Measurements from ENCODE around the gene ZNF646.

The ZNF646 gene, protein sequence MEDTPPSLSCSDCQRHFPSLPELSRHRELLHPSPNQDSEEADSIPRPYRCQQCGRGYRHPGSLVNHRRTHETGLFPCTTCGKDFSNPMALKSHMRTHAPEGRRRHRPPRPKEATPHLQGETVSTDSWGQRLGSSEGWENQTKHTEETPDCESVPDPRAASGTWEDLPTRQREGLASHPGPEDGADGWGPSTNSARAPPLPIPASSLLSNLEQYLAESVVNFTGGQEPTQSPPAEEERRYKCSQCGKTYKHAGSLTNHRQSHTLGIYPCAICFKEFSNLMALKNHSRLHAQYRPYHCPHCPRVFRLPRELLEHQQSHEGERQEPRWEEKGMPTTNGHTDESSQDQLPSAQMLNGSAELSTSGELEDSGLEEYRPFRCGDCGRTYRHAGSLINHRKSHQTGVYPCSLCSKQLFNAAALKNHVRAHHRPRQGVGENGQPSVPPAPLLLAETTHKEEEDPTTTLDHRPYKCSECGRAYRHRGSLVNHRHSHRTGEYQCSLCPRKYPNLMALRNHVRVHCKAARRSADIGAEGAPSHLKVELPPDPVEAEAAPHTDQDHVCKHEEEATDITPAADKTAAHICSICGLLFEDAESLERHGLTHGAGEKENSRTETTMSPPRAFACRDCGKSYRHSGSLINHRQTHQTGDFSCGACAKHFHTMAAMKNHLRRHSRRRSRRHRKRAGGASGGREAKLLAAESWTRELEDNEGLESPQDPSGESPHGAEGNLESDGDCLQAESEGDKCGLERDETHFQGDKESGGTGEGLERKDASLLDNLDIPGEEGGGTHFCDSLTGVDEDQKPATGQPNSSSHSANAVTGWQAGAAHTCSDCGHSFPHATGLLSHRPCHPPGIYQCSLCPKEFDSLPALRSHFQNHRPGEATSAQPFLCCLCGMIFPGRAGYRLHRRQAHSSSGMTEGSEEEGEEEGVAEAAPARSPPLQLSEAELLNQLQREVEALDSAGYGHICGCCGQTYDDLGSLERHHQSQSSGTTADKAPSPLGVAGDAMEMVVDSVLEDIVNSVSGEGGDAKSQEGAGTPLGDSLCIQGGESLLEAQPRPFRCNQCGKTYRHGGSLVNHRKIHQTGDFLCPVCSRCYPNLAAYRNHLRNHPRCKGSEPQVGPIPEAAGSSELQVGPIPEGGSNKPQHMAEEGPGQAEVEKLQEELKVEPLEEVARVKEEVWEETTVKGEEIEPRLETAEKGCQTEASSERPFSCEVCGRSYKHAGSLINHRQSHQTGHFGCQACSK (N-terminal part only)

DNA sequence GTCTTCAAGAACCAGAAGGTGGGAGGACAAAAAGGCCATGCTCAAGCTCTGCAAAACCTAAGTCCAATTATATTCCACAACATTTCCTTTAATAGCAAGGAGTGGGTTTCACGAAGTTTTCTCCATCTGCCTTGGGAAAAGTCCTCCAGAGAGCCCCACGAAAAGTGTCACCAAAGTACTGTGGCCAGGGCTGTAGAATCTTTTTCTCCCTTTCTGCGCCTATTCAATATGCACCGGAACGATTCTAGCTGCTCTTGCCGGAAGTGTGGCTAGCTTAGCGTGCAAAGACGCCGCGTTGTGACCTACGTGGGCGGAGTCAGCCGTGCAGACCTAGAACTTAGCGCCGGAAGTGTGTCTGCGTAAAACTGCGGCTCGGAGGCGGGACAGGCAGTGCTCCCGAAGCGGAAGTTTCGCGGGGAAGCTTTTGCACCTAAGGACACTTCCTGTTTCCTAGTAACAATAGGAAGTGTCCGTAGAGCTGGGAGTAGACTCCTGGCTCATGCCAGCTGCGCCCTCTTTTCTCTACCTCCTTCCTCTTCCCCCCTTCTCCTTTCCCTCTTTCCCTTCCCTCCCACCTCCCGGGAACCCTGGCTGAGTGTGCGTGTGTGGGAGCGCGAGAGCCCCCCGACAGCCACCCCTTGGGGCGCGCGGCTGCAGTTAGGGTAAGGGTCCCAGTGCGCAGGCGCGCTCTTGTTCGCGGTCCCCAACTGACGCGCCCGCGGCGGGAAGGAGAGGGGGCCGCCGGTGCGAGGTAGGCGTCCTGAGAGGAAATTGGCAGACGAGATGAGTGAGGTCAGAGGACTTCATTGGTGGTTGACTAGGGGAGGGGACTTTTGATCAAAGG is at the start of gene ZNF646, which contains the start of gene ZNF668:
ZNF646 (plus strand) TSS at position 453 of the 844 bp plus-strand sequence. CDS start 1,903 bp downstream, outside the sequence.
ZNF668 (minus strand) TSS at position 271 of the 844 bp plus-strand sequence. CDS start 9,781 bp downstream, outside the sequence.
- DNase-seq, result peak; percentile 99

GRCh38 chr16:31025339-31025738 is 48.9 kb upstream of the ZNF646 start:
- no peak for DNase-seq

- DNase-seq, result no peak
These were observed 45.0 kb upstream of the ZNF646 start for GRCh38 chr16:31029272-31029671.

DNA sequence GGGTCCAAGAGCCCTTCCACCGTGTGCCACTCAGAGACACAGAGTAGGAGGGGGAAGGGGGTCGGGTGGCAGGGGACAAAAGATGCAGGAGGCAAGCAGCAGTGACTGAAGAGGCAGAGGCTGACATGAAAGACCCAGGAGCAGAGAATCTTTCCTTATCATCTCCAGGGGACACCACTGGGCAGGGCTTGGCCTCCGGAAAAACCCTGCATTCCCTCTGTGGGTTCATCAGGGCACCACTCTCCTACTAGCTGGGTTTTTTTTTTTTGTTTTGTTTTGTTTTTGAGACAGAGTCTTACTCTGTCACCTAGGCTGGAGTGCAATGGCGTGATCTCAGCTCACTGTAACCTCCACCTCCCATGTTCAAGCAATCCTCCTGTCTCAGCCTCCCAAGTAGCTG is 42.9 kb upstream of the ZNF646 start:
- DNase-seq, result no peak

- DNase-seq, result peak; percentile 97
These were observed 41.2 kb upstream of the ZNF646 start, which contains the start of gene STX4 for GRCh38 chr16:31032736-31033708. TSS of gene STX4 (plus strand) at chr16:31033558. CDS start at chr16:31033806, 248 bp downstream.

DNA sequence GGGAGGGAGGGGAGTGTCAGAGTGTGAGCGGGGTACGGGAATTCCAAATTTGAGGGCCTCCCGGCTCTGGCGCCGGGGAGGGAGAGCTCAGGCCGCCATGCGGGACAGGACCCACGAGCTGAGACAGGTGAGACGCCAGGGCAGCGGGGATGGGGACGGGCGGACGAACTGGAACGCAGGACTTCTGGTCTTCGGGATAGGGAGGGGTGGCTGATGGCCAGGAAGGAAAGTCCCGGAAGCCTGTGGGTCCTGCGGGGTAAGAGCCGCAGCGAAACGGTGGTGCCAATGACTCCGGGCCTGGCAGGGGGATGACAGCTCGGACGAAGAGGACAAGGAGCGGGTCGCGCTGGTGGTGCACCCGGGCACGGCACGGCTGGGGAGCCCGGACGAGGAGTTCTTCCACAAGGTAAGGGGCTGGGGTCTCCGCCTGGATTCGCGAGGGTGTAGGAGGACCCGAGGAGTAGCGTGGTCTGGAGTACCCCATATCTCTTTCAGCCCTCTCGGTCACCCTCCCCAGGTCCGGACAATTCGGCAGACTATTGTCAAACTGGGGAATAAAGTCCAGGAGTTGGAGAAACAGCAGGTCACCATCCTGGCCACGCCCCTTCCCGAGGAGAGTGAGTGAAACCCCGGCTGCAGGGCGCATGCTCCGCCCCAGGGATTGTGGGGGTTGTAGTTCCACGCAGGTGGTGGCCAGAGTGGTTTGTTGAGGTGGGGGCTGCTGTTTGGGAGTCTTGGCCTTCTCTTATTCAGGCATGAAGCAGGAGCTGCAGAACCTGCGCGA is 40.3 kb upstream of the ZNF646 start:
- peak; percentile 81 for DNase-seq

DNA sequence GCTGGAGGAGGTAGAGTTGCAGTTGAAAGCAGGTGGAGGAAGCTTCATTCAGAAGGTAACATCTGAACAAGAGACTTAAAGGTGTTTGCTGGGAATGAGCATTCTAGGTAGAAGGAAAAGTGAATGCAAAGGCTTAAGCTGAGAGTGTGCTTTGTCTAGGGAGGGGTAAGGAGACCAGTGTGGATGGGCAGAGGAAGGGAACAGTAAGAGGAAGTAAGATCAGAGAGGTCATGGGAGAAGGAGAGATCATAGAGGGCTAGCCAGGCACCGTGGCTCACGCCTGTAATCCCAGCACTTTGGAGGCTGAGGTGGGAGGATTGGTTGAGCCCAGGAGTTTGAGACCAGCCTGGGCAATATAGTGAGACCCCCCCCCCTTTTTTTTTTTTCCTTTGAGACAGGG is 37.5 kb upstream of the ZNF646 start:
- DNase-seq, result no peak

- DNase-seq, result no peak
These were observed 35.2 kb upstream of the ZNF646 start for GRCh38 chr16:31038993-31039392.

DNA sequence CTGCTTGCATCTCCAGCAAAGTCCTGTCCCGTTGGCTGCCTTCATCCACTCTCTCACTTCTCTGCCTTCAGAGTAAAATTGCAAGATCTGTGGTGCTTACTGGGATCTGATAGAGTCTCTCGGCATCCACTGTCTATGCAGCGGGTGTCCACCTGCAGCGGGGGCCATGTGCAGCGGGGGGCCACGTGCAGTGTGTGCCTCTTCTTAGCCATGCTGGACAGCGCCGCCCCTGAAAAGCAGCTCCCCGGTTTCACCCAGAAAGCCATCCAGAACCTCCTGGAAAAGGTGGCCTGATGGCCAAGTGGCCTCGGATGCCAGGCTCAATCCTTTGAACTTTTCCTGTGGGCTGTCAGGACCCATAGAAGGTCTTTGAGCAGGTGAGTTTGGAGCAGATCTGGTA is 31.4 kb upstream of the ZNF646 start:
- no peak for DNase-seq

DNA sequence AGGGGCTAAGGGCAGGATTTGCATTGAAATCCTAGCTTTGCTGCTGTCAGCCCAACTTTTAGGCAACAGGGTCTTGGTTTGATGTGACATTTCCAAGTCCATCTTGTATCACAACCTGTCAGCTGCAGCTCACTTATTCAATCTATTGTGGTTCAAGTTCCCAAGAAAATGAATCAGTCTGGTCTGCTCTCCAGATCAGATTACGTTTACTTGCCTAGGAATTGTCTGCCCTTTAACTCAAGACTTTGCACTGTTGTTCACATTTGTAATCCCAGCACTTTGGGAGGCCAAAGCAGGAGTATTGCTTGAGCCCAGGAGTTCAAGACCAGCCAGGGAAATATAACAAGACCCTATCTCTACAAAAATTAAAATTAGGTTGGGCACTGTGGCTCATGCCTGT is 30.9 kb upstream of the ZNF646 start:
- no peak for DNase-seq

DNA sequence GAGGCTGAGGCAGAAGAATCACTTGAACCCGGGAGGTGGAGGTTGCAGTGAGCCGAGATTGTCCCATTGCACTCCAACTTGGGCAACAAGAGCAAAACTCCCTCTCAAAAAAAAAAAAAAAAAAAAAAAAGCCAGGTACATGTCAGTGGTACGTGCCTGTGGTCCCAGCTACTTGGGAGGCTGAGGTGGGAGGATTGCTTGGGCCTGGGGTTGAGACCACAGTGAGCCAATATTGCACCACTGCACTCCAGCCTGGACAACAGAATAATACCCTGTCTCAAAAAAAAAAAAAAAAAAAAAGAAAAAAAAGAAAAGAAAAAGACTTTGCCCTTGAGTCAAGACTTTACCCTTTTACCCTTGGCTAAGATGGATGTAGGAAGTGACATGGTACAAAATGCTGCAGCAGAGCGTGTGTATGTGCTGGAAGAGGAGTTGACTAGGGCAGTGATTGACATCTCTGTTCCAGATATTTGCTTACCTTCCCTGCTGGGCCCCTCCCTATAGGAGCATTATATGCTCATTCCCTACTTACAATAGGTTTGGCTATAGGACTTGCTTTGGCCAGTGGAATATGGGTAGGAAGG is 30.2 kb upstream of the ZNF646 start:
- no peak for DNase-seq

DNA sequence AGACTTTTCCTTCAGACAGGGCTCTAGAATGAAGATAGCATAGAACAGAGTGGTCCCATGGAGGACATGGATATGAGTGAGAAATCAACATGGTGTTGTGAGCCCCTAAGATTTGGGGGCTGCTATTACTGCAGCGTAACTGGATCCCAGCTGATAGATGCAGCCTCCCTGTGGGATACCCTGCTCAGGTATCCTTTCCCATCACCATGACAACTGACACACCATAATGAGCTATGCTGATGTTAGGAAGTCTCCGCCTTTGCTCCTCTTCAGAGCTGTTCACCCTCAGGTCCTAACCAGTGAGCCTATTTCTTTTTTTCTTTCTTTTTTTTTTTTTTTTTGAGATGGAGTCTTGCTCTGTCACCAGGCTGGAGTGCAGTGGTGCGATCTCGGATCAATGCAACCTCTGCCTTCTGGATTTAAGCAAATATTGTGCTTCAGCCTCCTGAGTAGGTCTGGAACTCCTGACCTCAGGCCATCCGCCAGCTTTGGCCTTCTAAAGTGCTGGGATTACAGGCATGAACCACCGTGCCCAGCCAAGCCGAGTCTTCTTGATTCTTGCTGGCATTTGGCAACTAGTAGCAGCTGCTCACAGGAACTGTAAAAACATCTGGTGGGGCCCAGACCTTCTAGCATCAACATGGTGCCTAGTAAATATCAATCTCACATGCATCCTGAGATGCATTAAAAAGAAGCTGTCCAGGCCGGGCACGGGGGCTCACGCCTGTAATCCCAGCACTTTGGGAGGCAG is 23.8 kb upstream of the ZNF646 start:
- no peak for DNase-seq

DNA sequence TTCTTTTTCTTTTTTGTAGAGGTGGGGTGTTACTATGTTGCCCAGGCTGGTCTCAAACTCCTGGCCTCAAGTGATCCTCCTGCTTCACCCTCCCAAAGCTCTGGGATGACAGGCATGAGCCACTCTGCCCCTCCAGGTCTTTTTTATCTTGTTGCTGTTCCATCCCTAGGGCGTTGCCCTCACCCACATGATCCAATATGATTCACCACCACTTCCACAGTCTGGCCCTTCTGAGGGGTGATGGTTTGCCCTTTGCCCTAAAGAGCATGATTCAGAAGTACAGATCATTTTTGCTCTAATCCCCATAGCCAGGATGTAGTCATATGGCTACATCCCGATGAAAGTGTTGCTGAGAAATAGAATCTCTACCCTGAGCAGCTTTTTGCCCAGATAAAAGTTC is 22.1 kb upstream of the ZNF646 start:
- peak; percentile 97 for DNase-seq

GRCh38 chr16:31055613-31056012 is 18.6 kb upstream of the ZNF646 start:
- DNase-seq, result no peak

DNA sequence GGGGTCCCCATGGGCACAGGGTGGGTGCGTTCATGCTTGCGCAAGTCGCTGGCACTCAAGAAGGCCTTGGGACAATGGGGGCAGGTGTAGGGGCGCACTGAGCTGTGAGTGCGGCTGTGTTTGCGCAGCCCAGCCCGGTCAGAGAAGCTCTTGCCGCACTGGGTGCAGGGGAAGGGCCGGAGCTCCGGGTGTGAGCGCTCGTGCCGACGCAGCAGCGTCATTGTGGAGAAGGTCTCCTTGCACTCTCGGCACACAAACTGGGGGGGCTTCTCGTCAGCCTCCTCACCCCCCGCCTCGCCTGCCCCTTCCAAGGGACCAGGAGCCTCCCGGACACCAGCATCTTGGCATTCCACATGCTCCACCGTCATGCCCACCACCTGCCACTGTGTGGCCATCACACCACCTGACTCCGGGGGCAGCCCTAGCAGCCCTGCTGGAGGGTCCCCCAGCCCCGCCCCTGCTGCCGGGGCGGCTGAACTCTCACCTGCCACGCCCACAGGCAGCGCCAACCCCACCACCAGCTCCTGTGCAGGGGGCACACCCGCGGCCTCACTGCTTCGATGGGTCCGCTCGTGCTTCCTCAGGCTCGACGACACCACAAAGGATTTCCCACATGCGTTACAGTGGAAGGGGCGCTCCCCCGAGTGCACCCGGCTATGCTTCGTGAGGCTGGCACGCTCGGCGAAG is 13.0 kb upstream of the ZNF646 start:
- no peak for DNase-seq

- no peak for DNase-seq
These were observed 12.3 kb upstream of the ZNF646 start for GRCh38 chr16:31061813-31062440.

DNA sequence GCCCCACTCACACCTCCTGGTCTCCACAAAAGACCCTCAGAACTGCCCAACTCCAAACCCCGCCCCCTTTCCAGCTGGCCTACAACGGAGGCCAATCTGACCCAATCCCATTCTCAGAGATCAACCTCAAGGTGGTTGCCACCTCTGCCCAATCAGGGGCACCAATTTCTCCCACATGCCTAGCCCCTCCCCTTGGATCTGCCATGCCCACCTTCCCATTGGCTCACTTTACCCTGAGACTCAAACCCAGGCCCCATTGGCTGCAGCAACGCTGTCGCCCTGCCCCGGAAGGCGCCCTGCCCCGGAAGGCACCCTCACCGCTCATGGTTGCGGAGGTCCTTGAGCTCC is 10.8 kb upstream of the ZNF646 start:
- no peak for DNase-seq

Data from EL (cell line).